H9 (cell line): ENCODE data around the gene DTNB. TPM values are rescaled to one million over a fixed set of nuclear protein-coding genes. Genes with fewer than 3 reads are reported as not detected.

Experiments used
- DNase-seq: peaks from one replicate; pipeline ENCODE4 v3.0.0-alpha.2; 2017
- H2AFZ ChIP-seq: one replicate; pipeline ENCODE4 v1.6.1; 2013; ENCODE audit warnings: mild to moderate bottlenecking, low read length, control low read depth, moderate library complexity
- H2AK5ac ChIP-seq: 2 replicates; pipeline ENCODE4 v1.6.1; 2013; ENCODE audit warnings: low read length, control low read depth, mixed read lengths; ENCODE audit not compliant: insufficient read length
- H2BK120ac ChIP-seq: one replicate; pipeline ENCODE4 v1.6.1; 2013; ENCODE audit warnings: low read depth, mild to moderate bottlenecking, low read length, control low read depth, inconsistent platforms; ENCODE audit not compliant: poor library complexity, severe bottlenecking
- H2BK12ac ChIP-seq: 2 replicates; pipeline ENCODE4 v1.6.1; 2013; ENCODE audit warnings: low read length, control low read depth, mixed read lengths, low read depth; ENCODE audit not compliant: insufficient read length
- H2BK15ac ChIP-seq: 2 replicates; pipeline ENCODE4 v1.6.1; 2013; ENCODE audit warnings: low read depth, low read length, control low read depth
- H2BK20ac ChIP-seq: one replicate; pipeline ENCODE4 v1.6.1; 2013; ENCODE audit warnings: low read depth, mild to moderate bottlenecking, low read length, control low read depth, inconsistent platforms; ENCODE audit not compliant: poor library complexity, severe bottlenecking
- H2BK5ac ChIP-seq: 2 replicates; pipeline ENCODE4 v1.6.1; 2013; ENCODE audit warnings: low read length, control low read depth, mixed read lengths; ENCODE audit not compliant: insufficient read length
- H3K14ac ChIP-seq: 2 replicates; pipeline ENCODE4 v1.6.1; 2013; ENCODE audit warnings: low read length, control low read depth; ENCODE audit not compliant: insufficient read depth
- H3K18ac ChIP-seq: 2 replicates; pipeline ENCODE4 v1.6.1; 2013; ENCODE audit warnings: low read depth, mild to moderate bottlenecking, mixed read lengths, low read length, control low read depth; ENCODE audit not compliant: insufficient read length
- H3K23ac ChIP-seq: 2 replicates; pipeline ENCODE4 v1.6.1; 2013; ENCODE audit warnings: low read length, control low read depth, mixed read lengths, low read depth; ENCODE audit not compliant: insufficient read length
- H3K23me2 ChIP-seq: 2 replicates; pipeline ENCODE4 v1.6.1; 2013; ENCODE audit warnings: low read depth, mild to moderate bottlenecking, mixed read lengths, low read length, control low read depth; ENCODE audit not compliant: insufficient read length, poor library complexity, severe bottlenecking
- H3K27ac ChIP-seq: 2 replicates; pipeline ENCODE4 v1.5.1; 2013; ENCODE audit warnings: low read length, control low read depth, mixed read lengths, low read depth; ENCODE audit not compliant: insufficient read length
- H3K27me3 ChIP-seq: 2 replicates; pipeline ENCODE4 v1.6.1; 2013; ENCODE audit warnings: low read length, control low read depth, inconsistent platforms; ENCODE audit not compliant: insufficient read depth
- H3K4ac ChIP-seq: 2 replicates; pipeline ENCODE4 v1.6.1; 2013; ENCODE audit warnings: low read depth, mild to moderate bottlenecking, control low read depth, inconsistent platforms, low read length, moderate library complexity
- H3K4me1 ChIP-seq: 2 replicates; pipeline ENCODE4 v1.6.1; 2013; ENCODE audit warnings: low read length, control low read depth, inconsistent platforms; ENCODE audit not compliant: insufficient read depth
- H3K4me2 ChIP-seq: 2 replicates; pipeline ENCODE4 v1.6.1; 2013; ENCODE audit warnings: low read length, control low read depth, mixed read lengths; ENCODE audit not compliant: insufficient read length, insufficient read depth
- H3K56ac ChIP-seq: 2 replicates; pipeline ENCODE4 v1.6.1; 2013; ENCODE audit warnings: low read depth, mild to moderate bottlenecking, mixed read lengths, low read length, control low read depth; ENCODE audit not compliant: insufficient read length
- H3K79me1 ChIP-seq: 2 replicates; pipeline ENCODE4 v1.6.1; 2013; ENCODE audit warnings: low read depth, mild to moderate bottlenecking, moderate library complexity, low read length, control low read depth, inconsistent platforms; ENCODE audit not compliant: insufficient read depth, poor library complexity, severe bottlenecking
- H3K79me2 ChIP-seq: 2 replicates; pipeline ENCODE4 v1.6.1; 2013; ENCODE audit warnings: low read length, control low read depth, inconsistent platforms; ENCODE audit not compliant: insufficient read depth
- H3K9ac ChIP-seq: 2 replicates; pipeline ENCODE4 v1.6.1; 2013; ENCODE audit warnings: low read length, control low read depth, mixed read lengths; ENCODE audit not compliant: insufficient read length; ENCODE audit errors: extremely low read depth
- H3K9me3 ChIP-seq: one replicate; pipeline ENCODE4 v1.6.1; 2013; ENCODE audit warnings: low read depth, low read length, inconsistent platforms; ENCODE audit not compliant: control insufficient read depth
- H3T11ph ChIP-seq: one replicate; pipeline ENCODE4 v1.6.1; 2013; ENCODE audit warnings: mild to moderate bottlenecking, low read length, control low read depth, inconsistent platforms
- H4K20me1 ChIP-seq: one replicate; pipeline ENCODE4 v1.6.1; 2013; ENCODE audit not compliant: control insufficient read depth, insufficient read length, insufficient read depth
- H4K5ac ChIP-seq: 2 replicates; pipeline ENCODE4 v1.6.1; 2013; ENCODE audit warnings: low read depth, mild to moderate bottlenecking, mixed read lengths, low read length, control low read depth; ENCODE audit not compliant: insufficient read length
- H4K8ac ChIP-seq: replicated peaks from 2 replicates; pipeline ENCODE4 v1.6.1; 2013; ENCODE audit warnings: low read length, control low read depth, mixed read lengths, low read depth; ENCODE audit not compliant: insufficient read length
- H4K91ac ChIP-seq: 2 replicates; pipeline ENCODE4 v1.6.1; 2013; ENCODE audit warnings: low read depth, mild to moderate bottlenecking, moderate library complexity, mixed read lengths, low read length, control low read depth; ENCODE audit not compliant: insufficient read length
- H3K27ac Mint-ChIP-seq, 3 experiments: 2 replicates in 2 of 3; 3 replicates in 1 of 3; pipeline ENCODE4 v1.8.0; 2020 to 2021; ENCODE audit warnings: mixed read lengths in 3 of 3, mild to moderate bottlenecking in 1 of 3, moderate library complexity in 1 of 3
- H3K27me3 Mint-ChIP-seq: 2 replicates; pipeline ENCODE4 v1.8.0; 2021; ENCODE audit warnings: low read depth, mild to moderate bottlenecking, moderate library complexity, mixed read lengths
- H3K36me3 Mint-ChIP-seq, 3 experiments: 2 replicates in 2 of 3; 3 replicates in 1 of 3; pipeline ENCODE4 v1.8.0; 2020 to 2021; ENCODE audit warnings: low read depth in 3 of 3, mixed read lengths in 3 of 3; ENCODE audit not compliant: insufficient read depth in 1 of 3
- H3K4me1 Mint-ChIP-seq, 2 experiments: 2 replicates each; pipeline ENCODE4 v1.8.0; 2020; ENCODE audit warnings: mixed read lengths in 2 of 2
- H3K4me3 Mint-ChIP-seq, 2 experiments: 2 replicates in 1 of 2; 3 replicates in 1 of 2; pipeline ENCODE4 v1.8.0; 2020 to 2021; ENCODE audit warnings: mild to moderate bottlenecking in 2 of 2, mixed read lengths in 2 of 2, moderate library complexity in 1 of 2
- H3K9me3 Mint-ChIP-seq, 2 experiments: 2 replicates in 1 of 2; 3 replicates in 1 of 2; pipeline ENCODE4 v1.8.0; 2020; ENCODE audit warnings: mild to moderate bottlenecking in 2 of 2, mixed read lengths in 2 of 2, moderate library complexity in 1 of 2
- CTCF ChIP-seq: fragments of 200-600 bp; sonication (generic); conservative IDR thresholded peaks from 3 replicates; pipeline ENCODE4 v1.8.0; 2021; ENCODE audit warnings: antibody characterized with exemption, mild to moderate bottlenecking
- WGBS: extraction: QIAGEN DNeasy Blood & Tissue Kit; methylation state at CpG from one replicate; pipeline ENCODE4 v1.1.7; 2013; ENCODE audit warnings: missing lambda C conversion rate, low lambda C conversion rate, mixed read lengths; ENCODE audit not compliant: insufficient read length; ENCODE audit errors: extremely low coverage; 5-methylcytosine and 5-hydroxymethylcytosine counted together
- total RNA-seq: library from RNA; stranded (reverse); gene quantifications from 2 replicates; pipeline ENCODE4 v1.2.1, GENCODE V29; 2021

DTNB gene
- total RNA-seq, 1 experiment from 2014 or later = 26.7 TPM

DNA sequence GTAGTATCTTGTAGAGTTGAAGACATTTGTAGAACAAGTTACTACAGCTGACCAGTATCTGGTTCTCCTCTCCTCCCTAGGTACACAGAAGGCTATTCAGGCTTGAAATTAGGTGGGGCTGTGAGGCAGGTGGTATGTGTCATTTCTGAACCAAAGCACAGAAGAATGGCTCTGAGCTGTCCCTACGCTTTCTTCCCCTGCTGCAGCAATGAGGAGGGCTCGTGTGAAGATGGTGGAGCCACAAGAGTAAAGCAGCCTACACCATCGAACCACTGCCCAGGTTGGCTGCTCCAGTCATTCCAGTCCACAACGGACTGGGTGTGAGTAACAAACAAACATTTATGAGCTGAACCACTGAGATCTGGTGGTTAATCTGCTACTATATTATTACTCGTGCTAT, 148.9 kb downstream of the DTNB start:
- H3K4me2 ChIP-seq = no peak overlapping the region
- Mint-ChIP-seq H3K27ac (0 out of 7 replicates have a peak overlapping the region, but pooled peaks of 1 of the 3 experiments have one; percentile 63), H3K9me3 (no peaks in the 10 kb centered on the region), H3K27me3 (no peaks in the 10 kb centered on the region), H3K36me3 (peaks cover 0 to 3% (median under 1%) of the 10 kb centered on the region in 3 experiments; a peak in 2 of 7 replicates), H3K4me3 (no peak overlapping the region), H3K4me1 (peaks cover 0 to 6% of the 10 kb centered on the region in 2 experiments; a peak in 1 of 4 replicates)
- WGBS = no CpG with 5 or more reads among the region's 5 CpGs
- H3K23ac ChIP-seq = no peak overlapping the region
- no peak overlapping the region for H3K4ac ChIP-seq
- H3K9me3 ChIP-seq = no peaks in the 10 kb centered on the region
- H3K14ac ChIP-seq = no peak overlapping the region
- no peak overlapping the region for H4K91ac ChIP-seq
- no peak overlapping the region for H4K8ac ChIP-seq
- H2BK120ac ChIP-seq = no peak overlapping the region
- no peak for DNase-seq
- no peak overlapping the region for H3K27ac ChIP-seq
- no peak overlapping the region for H3K56ac ChIP-seq
- H2AK5ac ChIP-seq = no peak overlapping the region
- no peak overlapping the region for H2AFZ ChIP-seq
- no peak overlapping the region for H3K9ac ChIP-seq
- no peaks in the 10 kb centered on the region for H3K79me2 ChIP-seq
- no peaks in the 10 kb centered on the region for H3K79me1 ChIP-seq
- H2BK5ac ChIP-seq = no peak overlapping the region
- H3K27me3 ChIP-seq = no peaks in the 10 kb centered on the region
- no peak overlapping the region for H3T11ph ChIP-seq
- no peak overlapping the region for H2BK15ac ChIP-seq
- no peaks in the 10 kb centered on the region for H3K4me1 ChIP-seq
- H2BK20ac ChIP-seq = no peak overlapping the region
- no peak overlapping the region for H4K5ac ChIP-seq
- H3K23me2 ChIP-seq = no peaks in the 10 kb centered on the region
- H2BK12ac ChIP-seq = no peak overlapping the region
- no peak for TF ChIP-seq CTCF
- H3K18ac ChIP-seq = no peak overlapping the region
- no peaks in the 10 kb centered on the region for H4K20me1 ChIP-seq
